Measurements from ENCODE around the gene SHANK2. TPM values are rescaled to one million over a fixed set of nuclear protein-coding genes. Genes with fewer than 3 reads are reported as not detected.

SHANK2 gene
- total RNA-seq: under 1 TPM in 1 of 4 donors, not detected in 3; 0.17 TPM
- under 1 TPM; under 0.01 to 0.04 (median 0.01) TPM for polyA plus RNA-seq
- long read RNA-seq, donor 1: 0 reads
- long read RNA-seq, donor 2, partial matches to known transcripts: 0 of 1 reads
- long read RNA-seq, donor 2, other reads (novel, unspliced or antisense): 1 of 1 reads

- peak within 1 kb of the TSS; percentile 50 for H3K4me3 ChIP-seq
- H3K4me1 ChIP-seq: no peaks in the 10 kb centered on the region
- no peak within 1 kb of the TSS for H3K27ac ChIP-seq
- DNase-seq (no peak), ATAC-seq (no peak)
- 1 to 3% (median 2%) methylated on average over 46 to 70 of the region's 70 CpGs for WGBS, 3 donors
- no peaks in the 10 kb centered on the region for H3K9me3 ChIP-seq
- intact Hi-C loops (cut with DNase I): no loop called here
- H3K36me3 ChIP-seq (ENCODE audit: insufficient read depth in 1 of 2, low read depth in 1 of 2): no peaks in the 10 kb centered on the region
- TF ChIP-seq, protein P1, sequence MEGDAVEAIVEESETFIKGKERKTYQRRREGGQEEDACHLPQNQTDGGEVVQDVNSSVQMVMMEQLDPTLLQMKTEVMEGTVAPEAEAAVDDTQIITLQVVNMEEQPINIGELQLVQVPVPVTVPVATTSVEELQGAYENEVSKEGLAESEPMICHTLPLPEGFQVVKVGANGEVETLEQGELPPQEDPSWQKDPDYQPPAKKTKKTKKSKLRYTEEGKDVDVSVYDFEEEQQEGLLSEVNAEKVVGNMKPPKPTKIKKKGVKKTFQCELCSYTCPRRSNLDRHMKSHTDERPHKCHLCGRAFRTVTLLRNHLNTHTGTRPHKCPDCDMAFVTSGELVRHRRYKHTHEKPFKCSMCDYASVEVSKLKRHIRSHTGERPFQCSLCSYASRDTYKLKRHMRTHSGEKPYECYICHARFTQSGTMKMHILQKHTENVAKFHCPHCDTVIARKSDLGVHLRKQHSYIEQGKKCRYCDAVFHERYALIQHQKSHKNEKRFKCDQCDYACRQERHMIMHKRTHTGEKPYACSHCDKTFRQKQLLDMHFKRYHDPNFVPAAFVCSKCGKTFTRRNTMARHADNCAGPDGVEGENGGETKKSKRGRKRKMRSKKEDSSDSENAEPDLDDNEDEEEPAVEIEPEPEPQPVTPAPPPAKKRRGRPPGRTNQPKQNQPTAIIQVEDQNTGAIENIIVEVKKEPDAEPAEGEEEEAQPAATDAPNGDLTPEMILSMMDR (IDR thresholded peaks at IDR 0.05): no peak
- H3K27me3 ChIP-seq (ENCODE audit: insufficient read depth in 3 of 3, low read length in 2 of 3): peaks cover 0 to 92% (median 27%) of the 10 kb centered on the region in 3 donors
Observed at GRCh38 chr11:71252269-71252769, at the start of gene SHANK2. TSS of gene SHANK2 (minus strand) at chr11:71252577. CDS start at chr11:71147326, 105,251 bp downstream.

- ATAC-seq (no peak), DNase-seq (no peak)
- WGBS, 3 donors: 43 to 46% (median 45%) methylated on average over 17 of the region's 17 CpGs
- no peaks in the 10 kb centered on the region for H3K9me3 ChIP-seq
- no peaks in the 10 kb centered on the region for H3K36me3 ChIP-seq (ENCODE audit: insufficient read depth in 1 of 2, low read depth in 1 of 2)
- H3K4me3 ChIP-seq: no peak overlapping the region
- H3K27me3 ChIP-seq (ENCODE audit: insufficient read depth in 3 of 3, low read length in 2 of 3): peaks cover 0 to 25% (median 13%) of the 10 kb centered on the region in 3 donors
- no peak overlapping the region for H3K27ac ChIP-seq
- TF ChIP-seq, protein P1 (IDR thresholded peaks at IDR 0.05): no peak
- no peaks in the 10 kb centered on the region for H3K4me1 ChIP-seq
- intact Hi-C loops (cut with DNase I): no loop called here
Observed at GRCh38 chr11:71301858-71302533, 49.6 kb upstream of the SHANK2 start.

- Histone ChIP-seq H3K36me3 (ENCODE audit: insufficient read depth in 1 of 2, low read depth in 1 of 2) (no peaks in the 10 kb centered on the region), H3K27ac (no peak overlapping the region), H3K4me3 (no peak overlapping the region), H3K4me1 (no peaks in the 10 kb centered on the region), H3K27me3 (ENCODE audit: insufficient read depth in 3 of 3, low read length in 2 of 3) (peaks cover 0 to 25% (median 11%) of the 10 kb centered on the region in 3 donors), H3K9me3 (no peaks in the 10 kb centered on the region)
- TF ChIP-seq, protein P1 (IDR thresholded peaks at IDR 0.05): no peak
- no peak for ATAC-seq
- DNase-seq: no peak
- intact Hi-C loops (cut with DNase I): no loop called here
- WGBS, 3 donors: 71 to 76% (median 74%) methylated on average over 19 of the region's 19 CpGs
Observed at GRCh38 chr11:71301046-71301857, 48.9 kb upstream of the SHANK2 start.

- Histone ChIP-seq H3K27me3 (ENCODE audit: insufficient read depth in 3 of 3, low read length in 2 of 3) (peaks cover 0 to 25% (median 13%) of the 10 kb centered on the region in 3 donors), H3K9me3 (no peaks in the 10 kb centered on the region), H3K4me1 (no peaks in the 10 kb centered on the region), H3K36me3 (ENCODE audit: insufficient read depth in 1 of 2, low read depth in 1 of 2) (no peaks in the 10 kb centered on the region), H3K4me3 (no peak overlapping the region), H3K27ac (no peak overlapping the region)
- no peak for DNase-seq
- 69 to 77% (median 70%) methylated on average over 8 of the region's 8 CpGs for WGBS, 3 donors
- intact Hi-C loops (cut with DNase I): no loop called here
- TF ChIP-seq, protein P1 (IDR thresholded peaks at IDR 0.05): no peak
- ATAC-seq: no peak
Observed at GRCh38 chr11:71300187-71300586, 47.8 kb upstream of the SHANK2 start.
